Duodenal mucosa (tissue), 2 donors: ENCODE data around the gene PBRM1.

ENCODE experiments used
- H3K27ac ChIP-seq: one replicate; pipeline ENCODE4 v1.7.0; 2013; ENCODE audit warnings: low read depth, low read length
- H3K27me3 ChIP-seq, 2 donors: one replicate each; pipeline ENCODE4 v1.7.0; 2013; ENCODE audit warnings: low read length in 2 of 2, control low read depth in 1 of 2; ENCODE audit not compliant: insufficient read depth in 2 of 2, control insufficient read depth in 1 of 2
- H3K36me3 ChIP-seq, 2 donors: one replicate each; pipeline ENCODE4 v1.7.0; 2013; ENCODE audit warnings: low read length in 2 of 2, control low read depth in 1 of 2; ENCODE audit not compliant: insufficient read depth in 2 of 2, control insufficient read depth in 1 of 2
- H3K4me1 ChIP-seq, 2 donors: one replicate each; pipeline ENCODE4 v1.7.0; 2013; ENCODE audit warnings: low read length in 2 of 2, control low read depth in 1 of 2; ENCODE audit not compliant: insufficient read depth in 2 of 2, control insufficient read depth in 1 of 2
- H3K4me3 ChIP-seq, 2 donors: one replicate each; pipeline ENCODE4 v1.7.0; 2013; ENCODE audit warnings: low read length in 2 of 2, low read depth in 1 of 2
- H3K9ac ChIP-seq, 2 donors: one replicate each; pipeline ENCODE4 v1.7.0; 2013; ENCODE audit warnings: low read length in 2 of 2, low read depth in 1 of 2
- H3K9me3 ChIP-seq, 2 donors: one replicate each; pipeline ENCODE4 v1.7.0; 2013; ENCODE audit warnings: low read length in 2 of 2, control low read depth in 1 of 2; ENCODE audit not compliant: control insufficient read depth in 1 of 2

PBRM1 gene

GRCh38 chr3:52512727-52513126 is 173.0 kb downstream of the PBRM1 start:
- H3K4me1 ChIP-seq: peaks cover 0 to 4% of the 10 kb centered on the region in 2 donors
- H3K36me3 ChIP-seq: peaks cover 0 to 5% of the 10 kb centered on the region in 2 donors
- H3K27ac ChIP-seq: no peak overlapping the region
- H3K27me3 ChIP-seq: no peaks in the 10 kb centered on the region
- no peaks in the 10 kb centered on the region for H3K9me3 ChIP-seq
- H3K4me3 ChIP-seq: no peak overlapping the region
- no peak overlapping the region for H3K9ac ChIP-seq

GRCh38 chr3:52512105-52512504 is 173.6 kb downstream of the PBRM1 start:
- peaks cover 0 to 4% of the 10 kb centered on the region in 2 donors for H3K4me1 ChIP-seq
- no peaks in the 10 kb centered on the region for H3K9me3 ChIP-seq
- no peak overlapping the region for H3K9ac ChIP-seq
- no peak overlapping the region for H3K4me3 ChIP-seq
- no peak overlapping the region for H3K27ac ChIP-seq
- H3K36me3 ChIP-seq: peaks cover 0 to 5% of the 10 kb centered on the region in 2 donors
- no peaks in the 10 kb centered on the region for H3K27me3 ChIP-seq

GRCh38 chr3:52511509-52511908 is 174.2 kb downstream of the PBRM1 start:
- no peak overlapping the region for H3K27ac ChIP-seq
- no peaks in the 10 kb centered on the region for H3K27me3 ChIP-seq
- no peak overlapping the region for H3K9ac ChIP-seq
- peaks cover 0 to 4% of the 10 kb centered on the region in 2 donors for H3K4me1 ChIP-seq
- H3K36me3 ChIP-seq: peaks cover 0 to 5% of the 10 kb centered on the region in 2 donors
- no peak overlapping the region for H3K4me3 ChIP-seq
- no peaks in the 10 kb centered on the region for H3K9me3 ChIP-seq

GRCh38 chr3:52509753-52510328 is 175.9 kb downstream of the PBRM1 start:
- H3K4me1 ChIP-seq: peaks cover 0 to 4% of the 10 kb centered on the region in 2 donors
- no peak overlapping the region for H3K9ac ChIP-seq
- no peak overlapping the region for H3K27ac ChIP-seq
- no peak overlapping the region for H3K4me3 ChIP-seq
- no peaks in the 10 kb centered on the region for H3K9me3 ChIP-seq
- H3K36me3 ChIP-seq: peaks cover 0 to 5% of the 10 kb centered on the region in 2 donors
- H3K27me3 ChIP-seq: no peaks in the 10 kb centered on the region

GRCh38 chr3:52507359-52507758 is 178.4 kb downstream of the PBRM1 start:
- H3K4me3 ChIP-seq: no peak overlapping the region
- H3K9me3 ChIP-seq: no peaks in the 10 kb centered on the region
- no peaks in the 10 kb centered on the region for H3K27me3 ChIP-seq
- H3K9ac ChIP-seq: no peak overlapping the region
- no peak overlapping the region for H3K27ac ChIP-seq
- no peaks in the 10 kb centered on the region for H3K36me3 ChIP-seq
- peaks cover 0 to 4% of the 10 kb centered on the region in 2 donors for H3K4me1 ChIP-seq

GRCh38 chr3:52506266-52506966 is 179.3 kb downstream of the PBRM1 start:
- H3K27me3 ChIP-seq: no peaks in the 10 kb centered on the region
- H3K4me3 ChIP-seq: no peak overlapping the region
- no peaks in the 10 kb centered on the region for H3K36me3 ChIP-seq
- no peaks in the 10 kb centered on the region for H3K9me3 ChIP-seq
- no peak overlapping the region for H3K9ac ChIP-seq
- no peak overlapping the region for H3K27ac ChIP-seq
- peaks cover 0 to 4% of the 10 kb centered on the region in 2 donors for H3K4me1 ChIP-seq

- no peaks in the 10 kb centered on the region for H3K27me3 ChIP-seq
- H3K4me3 ChIP-seq: no peak overlapping the region
- H3K4me1 ChIP-seq: peaks cover 0 to 4% of the 10 kb centered on the region in 2 donors
- H3K36me3 ChIP-seq: no peaks in the 10 kb centered on the region
- H3K9me3 ChIP-seq: no peaks in the 10 kb centered on the region
- no peak overlapping the region for H3K9ac ChIP-seq
- H3K27ac ChIP-seq: no peak overlapping the region
These were observed 180.7 kb downstream of the PBRM1 start for GRCh38 chr3:52504977-52505376.

GRCh38 chr3:52503788-52504424 is 181.8 kb downstream of the PBRM1 start:
- no peaks in the 10 kb centered on the region for H3K36me3 ChIP-seq
- H3K4me1 ChIP-seq: no peaks in the 10 kb centered on the region
- no peaks in the 10 kb centered on the region for H3K9me3 ChIP-seq
- H3K27me3 ChIP-seq: no peaks in the 10 kb centered on the region
- H3K27ac ChIP-seq: no peak overlapping the region
- no peak overlapping the region for H3K9ac ChIP-seq
- no peak overlapping the region for H3K4me3 ChIP-seq

GRCh38 chr3:52502808-52503350 is 182.8 kb downstream of the PBRM1 start:
- Histone ChIP-seq H3K9ac (no peak overlapping the region), H3K27me3 (no peaks in the 10 kb centered on the region), H3K4me3 (no peak overlapping the region), H3K4me1 (no peaks in the 10 kb centered on the region), H3K9me3 (no peaks in the 10 kb centered on the region), H3K36me3 (no peaks in the 10 kb centered on the region), H3K27ac (no peak overlapping the region)

- no peaks in the 10 kb centered on the region for H3K4me1 ChIP-seq
- H3K4me3 ChIP-seq: no peak overlapping the region
- H3K27ac ChIP-seq: no peak overlapping the region
- no peaks in the 10 kb centered on the region for H3K9me3 ChIP-seq
- no peaks in the 10 kb centered on the region for H3K27me3 ChIP-seq
- H3K9ac ChIP-seq: no peak overlapping the region
- no peaks in the 10 kb centered on the region for H3K36me3 ChIP-seq
These were observed 183.7 kb downstream of the PBRM1 start for GRCh38 chr3:52502001-52502400.
